Left forelimb (tissue), 1 donor: ENCODE results near the gene LCOR.

Experiments used
- DNase-seq: peaks from one replicate; pipeline ENCODE4 v3.0.0-alpha.2; 2018; ENCODE audit warnings: low spot score

The LCOR gene

GRCh38 chr10:97012470-97012869 lies 180.4 kb downstream of the LCOR start:
- no peak for DNase-seq

- DNase-seq = no peak
These were observed 181.5 kb downstream of the LCOR start for GRCh38 chr10:97013568-97013967.

GRCh38 chr10:97013983-97014382 lies 181.9 kb downstream of the LCOR start:
- DNase-seq = no peak

- no peak for DNase-seq
These were observed 183.1 kb downstream of the LCOR start for GRCh38 chr10:97015240-97015639.

- DNase-seq = no peak
These were observed 184.8 kb downstream of the LCOR start for GRCh38 chr10:97016728-97017473.

GRCh38 chr10:97017474-97017903 lies 185.4 kb downstream of the LCOR start:
- DNase-seq = no peak

GRCh38 chr10:97018251-97019212 lies 186.4 kb downstream of the LCOR start:
- DNase-seq = peak; percentile 45

- DNase-seq = no peak
These were observed 187.2 kb downstream of the LCOR start for GRCh38 chr10:97019213-97019844.

- DNase-seq = peak; percentile 65
These were observed 188.6 kb downstream of the LCOR start for GRCh38 chr10:97020452-97021400.

GRCh38 chr10:97022616-97023015 lies 190.5 kb downstream of the LCOR start:
- no peak for DNase-seq

GRCh38 chr10:97023401-97024167 lies 191.5 kb downstream of the LCOR start:
- DNase-seq = no peak

GRCh38 chr10:97024168-97025073 lies 192.3 kb downstream of the LCOR start:
- no peak for DNase-seq

GRCh38 chr10:97025613-97026242 lies 193.6 kb downstream of the LCOR start:
- peak; percentile 62 for DNase-seq

GRCh38 chr10:97028126-97028831 lies 196.2 kb downstream of the LCOR start:
- no peak for DNase-seq

- no peak for DNase-seq
These were observed 196.7 kb downstream of the LCOR start for GRCh38 chr10:97028832-97029178.

- no peak for DNase-seq
These were observed 197.2 kb downstream of the LCOR start for GRCh38 chr10:97029271-97029670.

- DNase-seq = no peak
These were observed 198.8 kb downstream of the LCOR start for GRCh38 chr10:97030894-97031293.

- DNase-seq = no peak
These were observed 199.4 kb downstream of the LCOR start for GRCh38 chr10:97031459-97031858.
